HEK293T (cell line): ENCODE data around the gene TRPM3.

Source experiments
- ARNT ChIP-seq: fragments of 450-650 bp; IDR thresholded peaks from 2 replicates; pipeline ENCODE4 v1.6.1; 2017; ENCODE audit warnings: mild to moderate bottlenecking
- BHLHE40 ChIP-seq: fragments of 450-650 bp; IDR thresholded peaks from 2 replicates; pipeline ENCODE4 v1.6.1; 2016; ENCODE audit warnings: mild to moderate bottlenecking, moderate library complexity, borderline replicate concordance
- CTBP1 ChIP-seq: fragments of 450-650 bp; IDR thresholded peaks from 2 replicates; pipeline ENCODE4 v1.6.1; 2016; ENCODE audit warnings: borderline replicate concordance
- FOXA1 ChIP-seq: fragments of 450-650 bp; IDR thresholded peaks from 2 replicates; pipeline ENCODE4 v1.6.1; 2016; ENCODE audit warnings: mild to moderate bottlenecking
- FOXM1 ChIP-seq: fragments of 450-650 bp; IDR thresholded peaks from 2 replicates; pipeline ENCODE4 v1.6.1; 2017; ENCODE audit warnings: mild to moderate bottlenecking, borderline replicate concordance
- TF ChIP-seq, protein P1 (sequence below): fragments of 450-650 bp; IDR thresholded peaks from 2 replicates; pipeline ENCODE4 v1.6.1; 2016

DNA sequence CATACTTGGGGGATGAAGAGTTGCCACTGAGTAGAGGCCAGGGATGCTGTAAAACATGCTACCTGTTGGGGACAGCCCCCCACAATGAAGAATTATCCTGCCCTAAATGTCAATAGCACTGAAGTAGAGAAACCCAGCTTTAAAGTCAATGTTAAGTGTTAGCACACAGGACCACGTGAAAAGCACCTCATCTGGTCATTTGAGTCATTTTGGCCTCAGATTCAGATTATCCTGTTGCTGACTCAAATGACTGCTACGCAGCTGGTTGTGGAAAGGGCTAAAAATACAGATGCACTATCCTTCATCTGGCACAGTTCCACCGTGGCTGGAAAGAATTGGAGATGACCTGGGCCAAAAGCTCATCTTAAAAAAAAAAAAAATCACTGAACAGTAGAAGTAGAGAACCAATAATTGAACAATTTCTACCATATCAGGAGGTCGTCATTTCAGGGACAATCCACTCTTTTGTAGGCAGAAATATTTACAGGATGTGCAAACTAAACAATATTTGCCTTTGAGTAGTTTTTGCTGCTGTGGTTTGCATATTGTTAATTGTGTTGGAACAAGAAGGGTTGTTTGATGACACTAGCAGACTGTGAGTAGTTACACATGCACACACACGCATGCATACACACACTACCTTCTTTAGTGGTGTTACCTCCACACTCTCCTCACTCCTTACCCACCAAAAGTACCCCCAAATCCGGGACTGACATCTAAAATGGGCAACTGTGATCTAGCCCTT is 511.7 kb downstream of the TRPM3 start:
- no peak for TF ChIP-seq CTBP1
- no peak for TF ChIP-seq FOXA1
- TF ChIP-seq, protein P1, sequence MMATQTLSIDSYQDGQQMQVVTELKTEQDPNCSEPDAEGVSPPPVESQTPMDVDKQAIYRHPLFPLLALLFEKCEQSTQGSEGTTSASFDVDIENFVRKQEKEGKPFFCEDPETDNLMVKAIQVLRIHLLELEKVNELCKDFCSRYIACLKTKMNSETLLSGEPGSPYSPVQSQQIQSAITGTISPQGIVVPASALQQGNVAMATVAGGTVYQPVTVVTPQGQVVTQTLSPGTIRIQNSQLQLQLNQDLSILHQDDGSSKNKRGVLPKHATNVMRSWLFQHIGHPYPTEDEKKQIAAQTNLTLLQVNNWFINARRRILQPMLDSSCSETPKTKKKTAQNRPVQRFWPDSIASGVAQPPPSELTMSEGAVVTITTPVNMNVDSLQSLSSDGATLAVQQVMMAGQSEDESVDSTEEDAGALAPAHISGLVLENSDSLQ, result no peak
- TF ChIP-seq ARNT, result no peak
- TF ChIP-seq FOXM1, result no peak
- no peak for TF ChIP-seq BHLHE40
